ENCODE results near the gene ZNF804B. TPM values are rescaled to one million over a fixed set of nuclear protein-coding genes. Genes with fewer than 3 reads are reported as not detected.

ZNF804B gene
- total RNA-seq, 2 donors from 2014 or later: not detected

GRCh38 chr7:89029864-89030263, 270.4 kb downstream of the ZNF804B start:
- intact Hi-C loops (cut with DNase I): no loop called here
- DNase-seq: no peak
- Histone ChIP-seq H3K27ac (no peak overlapping the region), H3K9me3 (no peaks in the 10 kb centered on the region), H3K4me1 (no peaks in the 10 kb centered on the region), H3K9ac (ENCODE audit: low read depth in 2 of 2, low read length in 2 of 2) (no peak overlapping the region), H3K36me3 (no peaks in the 10 kb centered on the region), H3K27me3 (no peaks in the 10 kb centered on the region), H3K4me3 (no peak overlapping the region)
- TF ChIP-seq CTCF (IDR thresholded peaks at IDR 0.05): no peak

GRCh38 chr7:89041240-89041639, 281.7 kb downstream of the ZNF804B start:
- no peak overlapping the region for H3K27ac ChIP-seq
- intact Hi-C loops (cut with DNase I): no loop called here
- DNase-seq: no peak
- no peak overlapping the region for H3K9ac ChIP-seq (ENCODE audit: low read depth in 2 of 2, low read length in 2 of 2)
- no peaks in the 10 kb centered on the region for H3K36me3 ChIP-seq
- no peak for TF ChIP-seq CTCF (IDR thresholded peaks at IDR 0.05)
- no peaks in the 10 kb centered on the region for H3K9me3 ChIP-seq
- no peaks in the 10 kb centered on the region for H3K27me3 ChIP-seq
- H3K4me3 ChIP-seq: no peak overlapping the region
- H3K4me1 ChIP-seq: no peaks in the 10 kb centered on the region

- no peaks in the 10 kb centered on the region for H3K27me3 ChIP-seq
- no peaks in the 10 kb centered on the region for H3K36me3 ChIP-seq
- no peaks in the 10 kb centered on the region for H3K9me3 ChIP-seq
- DNase-seq: no peak
- no peaks in the 10 kb centered on the region for H3K4me1 ChIP-seq
- no peak overlapping the region for H3K4me3 ChIP-seq
- no peak overlapping the region for H3K27ac ChIP-seq
- no peak overlapping the region for H3K9ac ChIP-seq (ENCODE audit: low read depth in 2 of 2, low read length in 2 of 2)
- intact Hi-C loops (cut with DNase I): no loop called here
- TF ChIP-seq CTCF (IDR thresholded peaks at IDR 0.05): no peak
These were observed 283.4 kb downstream of the ZNF804B start for GRCh38 chr7:89042940-89043339.

- Histone ChIP-seq H3K27me3 (no peaks in the 10 kb centered on the region), H3K36me3 (no peaks in the 10 kb centered on the region), H3K27ac (no peak overlapping the region), H3K9ac (ENCODE audit: low read depth in 2 of 2, low read length in 2 of 2) (no peak overlapping the region), H3K4me1 (no peaks in the 10 kb centered on the region), H3K9me3 (no peaks in the 10 kb centered on the region), H3K4me3 (no peak overlapping the region)
- no peak for TF ChIP-seq CTCF (IDR thresholded peaks at IDR 0.05)
- DNase-seq: no peak
- intact Hi-C loops (cut with DNase I): no loop called here
These were observed 289.5 kb downstream of the ZNF804B start for GRCh38 chr7:89049043-89049442.

- H3K4me3 ChIP-seq: no peak overlapping the region
- no peak for TF ChIP-seq CTCF (IDR thresholded peaks at IDR 0.05)
- no peaks in the 10 kb centered on the region for H3K36me3 ChIP-seq
- no peak for DNase-seq
- intact Hi-C loops (cut with DNase I): no loop called here
- no peak overlapping the region for H3K27ac ChIP-seq
- H3K9ac ChIP-seq (ENCODE audit: low read depth in 2 of 2, low read length in 2 of 2): no peak overlapping the region
- H3K9me3 ChIP-seq: no peaks in the 10 kb centered on the region
- no peaks in the 10 kb centered on the region for H3K27me3 ChIP-seq
- H3K4me1 ChIP-seq: no peaks in the 10 kb centered on the region
These were observed 293.6 kb downstream of the ZNF804B start for GRCh38 chr7:89053130-89053529.

GRCh38 chr7:89054361-89054760, 294.9 kb downstream of the ZNF804B start:
- TF ChIP-seq CTCF (IDR thresholded peaks at IDR 0.05): no peak
- no peak overlapping the region for H3K9ac ChIP-seq (ENCODE audit: low read depth in 2 of 2, low read length in 2 of 2)

More at GRCh38 chr7:89054361-89054760, 294.9 kb downstream of the ZNF804B start:
- H3K36me3 ChIP-seq: no peaks in the 10 kb centered on the region
- no peak overlapping the region for H3K27ac ChIP-seq
- DNase-seq: no peak
- H3K4me1 ChIP-seq: no peaks in the 10 kb centered on the region
- H3K9me3 ChIP-seq: no peaks in the 10 kb centered on the region
- no peaks in the 10 kb centered on the region for H3K27me3 ChIP-seq
- intact Hi-C loops (cut with DNase I): no loop called here
- no peak overlapping the region for H3K4me3 ChIP-seq
